Measurements from ENCODE around the gene HK1.
"Not testable (repeated sequence)": the region's sequence is repeated elsewhere in the genome, so short reads cannot be mapped to it uniquely, and the experiment has no call there.

Gene HK1

DNA sequence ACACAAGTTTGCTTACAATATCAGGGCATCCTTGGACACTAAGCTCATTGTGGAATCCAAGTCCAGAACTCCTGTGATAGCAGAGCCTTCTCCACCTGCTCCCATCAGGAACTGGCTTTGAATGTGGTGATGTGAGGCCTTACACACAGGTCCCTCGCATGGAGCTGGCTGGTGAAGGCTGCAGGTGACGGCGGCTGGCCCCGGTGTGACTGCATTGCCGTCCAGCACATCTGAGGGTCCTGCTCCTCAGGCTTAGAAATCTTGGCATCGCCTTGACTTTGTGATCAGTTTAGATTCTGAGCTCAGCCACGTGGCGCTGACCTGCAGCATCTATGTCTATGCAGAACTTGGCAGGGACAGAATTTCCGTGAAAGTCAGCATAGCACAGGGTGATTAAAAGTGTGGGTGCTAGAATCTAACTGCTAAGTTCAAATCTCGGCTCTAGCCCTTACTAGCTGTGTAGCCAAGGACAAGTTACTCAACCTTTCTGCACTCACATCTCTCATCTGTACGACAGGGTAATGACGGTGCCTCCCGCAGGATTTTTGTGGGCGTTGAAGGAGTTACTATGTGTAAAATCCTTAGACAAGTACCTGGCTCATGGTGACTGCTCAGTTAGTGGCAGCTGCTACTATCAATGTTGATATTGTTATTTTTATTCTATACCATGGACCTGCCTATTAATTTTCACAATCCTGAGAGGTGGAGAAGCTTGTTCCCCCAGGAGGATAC lies 31.5 kb upstream of the HK1 start:
- no peak overlapping the region for H3K4me3 Mint-ChIP-seq
- ATAC-seq, result no peak
- H3K9me3 Mint-ChIP-seq, result no peaks in the 10 kb centered on the region
- no peaks in the 10 kb centered on the region for H3K36me3 Mint-ChIP-seq
- no peak overlapping the region for H3K27ac Mint-ChIP-seq
- H3K4me1 Mint-ChIP-seq, result no peaks in the 10 kb centered on the region
- H3K27me3 Mint-ChIP-seq, result no peaks in the 10 kb centered on the region

DNA sequence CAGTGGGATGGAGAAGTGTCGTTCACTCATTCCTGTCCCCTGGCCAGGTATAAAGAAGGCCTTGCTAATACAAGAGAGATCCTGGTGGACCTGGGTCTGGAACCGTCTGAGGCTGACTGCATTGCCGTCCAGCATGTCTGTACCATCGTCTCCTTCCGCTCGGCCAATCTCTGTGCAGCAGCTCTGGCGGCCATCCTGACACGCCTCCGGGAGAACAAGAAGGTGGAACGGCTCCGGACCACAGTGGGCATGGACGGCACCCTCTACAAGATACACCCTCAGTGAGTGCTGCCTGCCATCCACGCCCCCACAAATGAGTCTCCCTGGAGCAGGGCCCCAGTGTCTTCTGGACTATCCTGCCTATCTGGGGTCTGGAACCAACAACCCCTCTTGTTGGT lies 31.0 kb upstream of the HK1 start:
- Mint-ChIP-seq H3K27me3 (no peaks in the 10 kb centered on the region), H3K36me3 (no peaks in the 10 kb centered on the region), H3K27ac (no peak overlapping the region), H3K4me1 (no peaks in the 10 kb centered on the region), H3K4me3 (no peak overlapping the region), H3K9me3 (no peaks in the 10 kb centered on the region)
- no peak for ATAC-seq

DNA sequence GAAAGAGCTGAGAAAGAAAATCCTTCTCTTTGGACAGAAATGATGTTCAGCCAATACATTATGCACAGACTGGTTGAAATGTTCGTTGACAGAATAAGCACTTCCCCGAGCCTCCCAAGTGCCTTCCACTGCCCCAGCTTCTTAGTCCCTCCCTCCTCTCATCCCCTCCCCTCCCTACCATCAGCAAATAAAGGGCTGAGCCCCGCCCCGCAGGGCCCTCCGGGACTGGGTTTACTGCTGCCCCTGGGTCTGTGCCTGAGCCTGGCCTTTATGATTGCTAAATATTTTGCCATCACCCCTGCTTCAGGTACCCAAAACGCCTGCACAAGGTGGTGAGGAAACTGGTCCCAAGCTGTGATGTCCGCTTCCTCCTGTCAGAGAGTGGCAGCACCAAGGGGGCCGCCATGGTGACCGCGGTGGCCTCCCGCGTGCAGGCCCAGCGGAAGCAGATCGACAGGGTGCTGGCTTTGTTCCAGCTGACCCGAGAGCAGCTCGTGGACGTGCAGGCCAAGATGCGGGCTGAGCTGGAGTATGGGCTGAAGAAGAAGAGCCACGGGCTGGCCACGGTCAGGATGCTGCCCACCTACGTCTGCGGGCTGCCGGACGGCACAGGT lies 30.1 kb upstream of the HK1 start:
- H3K27ac Mint-ChIP-seq, result no peak overlapping the region
- no peak for ATAC-seq
- no peak overlapping the region for H3K4me3 Mint-ChIP-seq
- no peaks in the 10 kb centered on the region for H3K4me1 Mint-ChIP-seq
- H3K9me3 Mint-ChIP-seq, result no peaks in the 10 kb centered on the region
- no peaks in the 10 kb centered on the region for H3K27me3 Mint-ChIP-seq
- H3K36me3 Mint-ChIP-seq, result no peaks in the 10 kb centered on the region

DNA sequence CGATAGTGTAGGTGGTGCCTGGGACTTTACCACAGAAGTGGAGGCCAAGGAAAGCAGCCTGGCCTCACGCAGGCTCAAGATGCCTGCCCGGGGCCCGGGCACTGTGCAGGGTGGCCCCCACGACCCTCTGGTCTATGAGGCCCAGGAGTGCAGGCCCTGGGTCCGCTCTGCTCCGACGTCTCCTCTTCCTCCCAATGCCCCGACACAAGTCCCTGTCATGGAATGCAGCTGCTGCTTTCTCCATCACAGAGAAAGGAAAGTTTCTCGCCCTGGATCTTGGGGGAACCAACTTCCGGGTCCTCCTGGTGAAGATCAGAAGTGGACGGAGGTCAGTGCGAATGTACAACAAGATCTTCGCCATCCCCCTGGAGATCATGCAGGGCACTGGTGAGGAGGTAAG lies 28.3 kb upstream of the HK1 start:
- ATAC-seq, result no peak
- Mint-ChIP-seq H3K27me3 (no peaks in the 10 kb centered on the region), H3K36me3 (no peaks in the 10 kb centered on the region), H3K9me3 (no peaks in the 10 kb centered on the region), H3K4me1 (no peaks in the 10 kb centered on the region), H3K4me3 (no peak overlapping the region), H3K27ac (no peak overlapping the region)

DNA sequence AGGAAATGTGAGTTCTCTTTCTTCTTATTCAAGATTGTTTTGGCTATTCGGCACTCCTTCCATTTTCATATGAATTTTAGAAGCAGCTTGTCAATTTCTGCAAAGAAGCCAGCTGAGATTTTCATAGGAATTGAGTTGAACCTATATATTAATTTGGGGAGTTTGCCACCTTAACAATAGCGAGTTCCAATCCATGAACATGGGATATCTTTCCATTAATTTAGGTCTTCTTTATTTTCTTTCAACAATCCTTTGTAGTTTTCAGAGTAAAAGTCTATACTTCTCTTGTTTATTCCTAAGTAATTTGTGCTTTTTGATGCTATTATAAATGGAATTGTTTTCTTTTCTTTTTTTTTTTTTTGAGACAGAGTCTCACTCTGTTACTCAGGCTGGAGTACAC lies 26.9 kb upstream of the HK1 start:
- not testable (repeated sequence) for H3K36me3 Mint-ChIP-seq, H3K4me1 Mint-ChIP-seq, H3K27ac Mint-ChIP-seq, H3K4me3 Mint-ChIP-seq, H3K27me3 Mint-ChIP-seq, H3K9me3 Mint-ChIP-seq, ATAC-seq

DNA sequence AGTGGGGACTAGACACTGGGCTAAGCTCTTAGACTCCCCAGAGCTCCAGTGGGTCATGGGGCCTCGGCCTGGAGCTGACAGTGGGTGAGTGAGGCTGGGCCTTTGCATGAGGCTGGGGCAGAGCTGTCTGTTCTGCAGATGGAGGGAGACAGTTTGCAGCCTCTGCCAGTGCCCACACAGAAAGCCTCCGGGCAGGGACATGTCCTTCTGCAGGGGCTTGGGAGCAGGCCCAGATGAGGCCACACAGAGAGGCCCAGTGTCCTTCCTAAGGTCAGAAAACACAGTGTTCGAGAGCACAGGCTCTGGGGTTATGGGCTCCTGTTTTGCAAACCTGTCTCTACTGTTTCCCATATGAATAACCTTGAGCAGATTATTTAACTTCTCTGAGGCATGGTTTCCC lies 25.1 kb upstream of the HK1 start:
- ATAC-seq, result no peak
- Mint-ChIP-seq H3K27me3 (no peaks in the 10 kb centered on the region), H3K36me3 (no peaks in the 10 kb centered on the region), H3K4me1 (no peaks in the 10 kb centered on the region), H3K9me3 (no peaks in the 10 kb centered on the region), H3K4me3 (no peak overlapping the region), H3K27ac (no peak overlapping the region)

DNA sequence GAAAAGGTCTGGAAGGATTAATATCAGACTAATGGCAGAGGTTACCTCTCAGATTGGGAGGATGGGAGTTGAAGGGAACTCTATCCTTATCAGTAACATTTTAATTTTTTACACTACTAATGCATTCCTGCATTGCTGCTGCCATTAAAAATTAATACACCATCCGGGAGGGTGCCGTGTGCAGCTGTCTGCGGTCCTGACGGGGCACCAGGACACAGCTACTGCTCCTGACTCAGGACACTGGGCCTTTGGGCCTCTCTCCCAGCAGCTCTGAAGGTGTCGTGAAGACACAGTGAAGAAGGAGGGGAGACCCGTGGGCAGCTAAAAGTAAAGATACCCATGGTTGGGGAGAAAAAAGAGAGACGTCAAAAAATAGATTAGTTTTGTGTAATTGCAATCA lies 23.4 kb upstream of the HK1 start:
- Mint-ChIP-seq H3K9me3 (peaks cover 10% of the 10 kb centered on the region), H3K4me1 (no peaks in the 10 kb centered on the region), H3K36me3 (no peaks in the 10 kb centered on the region), H3K4me3 (no peak overlapping the region), H3K27ac (no peak overlapping the region), H3K27me3 (no peaks in the 10 kb centered on the region)
- no peak for ATAC-seq

DNA sequence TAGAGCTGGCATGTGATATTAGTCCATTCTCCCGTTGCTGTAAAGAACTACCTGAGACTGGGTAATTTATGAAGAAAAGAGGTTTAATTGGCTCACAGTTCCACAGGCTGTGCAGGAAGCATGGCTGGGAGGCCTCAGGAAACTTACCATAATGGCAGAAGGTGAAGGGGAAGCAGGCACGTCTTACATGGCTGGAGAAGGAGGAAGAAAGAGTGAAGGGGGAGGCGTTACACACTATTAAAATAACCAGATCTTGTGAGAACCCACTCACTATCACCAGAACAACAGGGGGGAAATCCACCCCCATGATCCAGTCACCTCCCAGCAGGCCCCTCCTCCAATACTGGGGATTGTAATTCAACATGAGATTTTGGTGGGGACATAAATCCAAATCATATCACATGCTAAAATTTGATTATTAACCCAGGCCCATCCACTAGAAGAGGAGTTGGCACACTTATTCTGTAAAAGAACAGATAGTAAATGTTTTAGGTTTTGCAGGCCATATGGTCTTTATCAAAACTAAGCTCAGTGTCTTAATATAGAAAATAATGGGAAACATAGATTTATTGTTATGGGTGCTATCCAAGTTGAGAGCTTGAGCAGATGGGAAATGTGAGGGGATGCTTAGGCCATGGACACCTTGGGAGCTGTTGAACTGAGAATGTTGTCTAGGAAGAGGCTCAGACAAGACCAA lies 18.6 kb upstream of the HK1 start:
- Mint-ChIP-seq H3K27me3 (no peaks in the 10 kb centered on the region), H3K27ac (no peak overlapping the region), H3K4me3 (no peak overlapping the region), H3K4me1 (peaks cover 9% of the 10 kb centered on the region), H3K9me3 (peaks cover 12% of the 10 kb centered on the region), H3K36me3 (no peaks in the 10 kb centered on the region)
- no peak for ATAC-seq

DNA sequence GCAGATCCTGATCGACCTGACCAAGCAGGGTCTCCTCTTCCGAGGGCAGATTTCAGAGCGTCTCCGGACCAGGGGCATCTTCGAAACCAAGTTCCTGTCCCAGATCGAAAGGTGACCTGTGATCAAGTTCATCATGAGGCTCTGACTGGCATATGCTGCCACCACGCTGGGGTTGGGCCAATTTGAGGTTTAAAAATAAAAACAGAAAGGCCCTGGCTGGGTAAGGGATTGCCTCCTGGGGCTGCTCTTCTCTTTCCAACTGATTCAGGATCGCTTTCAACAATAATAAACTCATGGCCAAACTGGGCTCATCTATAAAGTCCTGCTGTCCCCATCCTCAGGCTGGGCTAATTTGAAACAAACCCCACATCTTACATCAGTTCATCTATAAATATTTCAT lies 17.1 kb upstream of the HK1 start:
- Mint-ChIP-seq H3K36me3 (no peaks in the 10 kb centered on the region), H3K27me3 (no peaks in the 10 kb centered on the region), H3K9me3 (peaks cover 12% of the 10 kb centered on the region), H3K4me1 (peaks cover 9% of the 10 kb centered on the region), H3K27ac (no peak overlapping the region), H3K4me3 (no peak overlapping the region)
- ATAC-seq, result no peak

DNA sequence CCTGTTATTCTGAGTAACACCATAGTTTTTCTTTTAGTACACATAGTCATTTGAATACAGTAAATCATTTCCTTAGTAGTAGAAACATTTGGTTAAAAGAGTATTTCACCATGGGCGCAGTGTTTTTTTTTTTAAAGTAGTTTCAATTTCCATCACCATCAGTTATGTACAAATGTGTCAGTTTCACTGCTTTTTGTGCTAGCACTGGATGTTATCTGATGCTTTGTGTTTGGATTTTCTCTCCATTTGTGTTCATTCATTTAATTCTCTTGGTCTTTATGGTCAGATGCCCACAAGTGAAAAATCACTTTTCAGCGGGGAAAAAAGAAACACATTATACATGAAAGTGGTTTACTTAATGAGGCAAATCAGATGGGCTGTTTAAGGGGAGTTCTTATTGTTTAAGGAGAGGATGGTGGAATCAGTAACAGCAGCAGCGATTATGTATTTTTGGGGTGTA lies 16.0 kb upstream of the HK1 start:
- ATAC-seq, result no peak
- Mint-ChIP-seq H3K4me1 (peaks cover 9% of the 10 kb centered on the region), H3K4me3 (no peak overlapping the region), H3K9me3 (peaks cover 12% of the 10 kb centered on the region), H3K27ac (peak overlapping the region; percentile 43), H3K27me3 (no peaks in the 10 kb centered on the region), H3K36me3 (no peaks in the 10 kb centered on the region)

DNA sequence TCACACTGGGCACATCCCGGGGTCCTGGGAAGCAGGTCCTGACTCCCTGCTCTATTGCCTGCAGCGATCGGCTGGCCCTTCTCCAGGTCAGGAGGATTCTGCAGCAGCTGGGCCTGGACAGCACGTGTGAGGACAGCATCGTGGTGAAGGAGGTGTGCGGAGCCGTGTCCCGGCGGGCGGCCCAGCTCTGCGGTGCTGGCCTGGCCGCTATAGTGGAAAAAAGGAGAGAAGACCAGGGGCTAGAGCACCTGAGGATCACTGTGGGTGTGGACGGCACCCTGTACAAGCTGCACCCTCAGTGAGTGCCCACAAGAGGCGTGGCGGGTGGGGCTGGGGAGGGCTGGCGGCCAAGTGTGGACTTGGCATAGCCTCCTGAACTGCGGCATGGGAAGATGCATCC lies 12.8 kb upstream of the HK1 start:
- Mint-ChIP-seq H3K36me3 (no peaks in the 10 kb centered on the region), H3K4me3 (no peak overlapping the region), H3K9me3 (no peaks in the 10 kb centered on the region), H3K27ac (no peak overlapping the region), H3K4me1 (peaks cover 9% of the 10 kb centered on the region), H3K27me3 (peaks cover 6% of the 10 kb centered on the region)
- no peak for ATAC-seq

DNA sequence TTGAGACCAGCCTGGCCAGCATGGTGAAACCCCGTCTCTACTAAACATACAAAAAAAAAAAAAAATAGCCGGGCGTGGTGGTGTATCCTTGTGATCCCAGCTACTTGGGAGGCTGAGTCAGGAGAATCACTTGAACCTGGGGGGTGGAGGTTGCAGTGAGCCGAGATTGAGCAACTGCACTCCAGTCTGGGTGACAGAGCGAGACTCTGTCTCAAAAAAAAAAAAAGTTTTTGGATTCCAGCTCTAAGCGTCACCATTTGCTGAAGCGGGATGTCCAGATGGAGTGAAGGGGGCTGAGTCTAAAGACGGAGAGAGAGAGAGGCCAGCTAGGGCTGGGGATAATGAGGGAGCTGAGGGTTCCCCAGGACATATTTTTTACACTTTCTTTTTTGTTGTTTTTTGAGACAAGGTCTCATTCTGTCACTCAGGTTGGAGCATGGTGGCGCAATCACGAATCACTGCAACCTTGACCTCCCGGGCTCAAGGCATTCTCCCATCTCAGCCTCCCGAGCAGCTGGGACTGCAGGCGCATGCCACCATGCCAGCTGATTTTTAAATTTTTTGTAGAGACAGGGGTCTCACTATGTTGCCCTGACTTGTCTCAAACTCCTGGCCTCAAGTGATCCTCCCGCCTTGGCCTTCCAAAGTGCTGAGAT lies 9.4 kb upstream of the HK1 start:
- H3K27ac Mint-ChIP-seq, result no peak overlapping the region
- H3K9me3 Mint-ChIP-seq, result no peaks in the 10 kb centered on the region
- peaks cover 6% of the 10 kb centered on the region for H3K27me3 Mint-ChIP-seq
- no peaks in the 10 kb centered on the region for H3K36me3 Mint-ChIP-seq
- no peak overlapping the region for H3K4me3 Mint-ChIP-seq
- no peaks in the 10 kb centered on the region for H3K4me1 Mint-ChIP-seq
- ATAC-seq, result no peak

DNA sequence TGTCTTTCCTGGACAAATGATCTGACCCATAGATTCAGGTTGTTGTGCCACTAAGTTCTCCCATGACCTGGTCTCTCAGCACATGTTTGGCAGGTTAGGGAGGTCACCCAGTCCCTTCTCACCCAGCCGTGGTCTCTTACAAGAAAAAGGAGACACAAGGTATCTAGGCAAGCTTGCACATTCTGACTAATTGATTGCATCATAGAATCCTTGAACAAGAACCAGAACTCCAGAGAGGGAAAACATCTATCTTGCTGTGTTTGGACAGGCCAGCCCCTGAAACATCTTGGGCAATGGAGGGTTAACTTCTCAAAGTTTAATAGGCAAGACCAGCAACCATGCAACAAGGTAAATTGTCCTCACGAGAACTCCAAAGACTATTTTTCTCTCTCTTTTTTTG lies 8.5 kb upstream of the HK1 start:
- H3K4me1 Mint-ChIP-seq, result no peaks in the 10 kb centered on the region
- no peaks in the 10 kb centered on the region for H3K9me3 Mint-ChIP-seq
- no peak overlapping the region for H3K4me3 Mint-ChIP-seq
- peaks cover 6% of the 10 kb centered on the region for H3K27me3 Mint-ChIP-seq
- no peaks in the 10 kb centered on the region for H3K36me3 Mint-ChIP-seq
- ATAC-seq, result no peak
- H3K27ac Mint-ChIP-seq, result no peak overlapping the region

DNA sequence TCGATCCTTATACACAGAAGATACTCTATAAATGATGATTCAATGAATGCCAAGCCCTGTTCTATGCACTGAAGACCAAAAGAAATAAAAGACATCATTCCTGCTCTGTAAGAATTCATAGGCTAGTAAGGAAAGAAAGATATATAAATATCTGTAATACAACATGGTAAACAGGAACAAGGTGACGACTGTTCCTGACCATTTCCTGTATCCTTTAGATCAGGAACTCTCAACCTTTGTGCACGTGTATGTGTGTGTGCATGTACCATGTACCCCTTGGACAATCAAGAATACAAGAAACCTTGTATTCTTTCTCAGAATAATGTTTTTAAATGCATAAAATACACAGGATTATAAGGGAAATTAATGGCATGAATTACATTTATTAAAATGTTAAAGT lies 7.3 kb upstream of the HK1 start:
- no peaks in the 10 kb centered on the region for H3K4me1 Mint-ChIP-seq
- peaks cover 6% of the 10 kb centered on the region for H3K27me3 Mint-ChIP-seq

DNA sequence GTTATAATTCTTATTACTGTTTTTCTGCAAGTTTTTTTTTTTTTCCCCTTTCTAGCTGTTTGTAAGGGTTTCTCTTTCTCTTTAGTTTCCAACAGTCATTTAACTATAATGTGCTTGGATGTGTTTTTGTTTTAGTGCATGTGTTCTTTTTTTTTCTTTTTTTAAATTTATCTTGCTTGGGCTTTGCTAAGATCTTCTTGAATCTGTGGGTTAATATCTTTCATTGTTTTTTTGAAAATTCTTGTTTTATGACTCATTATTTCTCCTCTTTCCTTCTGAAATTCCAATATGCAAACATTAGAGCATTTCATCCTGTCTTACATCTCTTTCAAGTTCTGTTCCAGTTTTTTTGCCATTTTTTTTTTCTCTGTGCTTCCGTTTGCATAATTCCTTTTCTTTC lies 5.7 kb upstream of the HK1 start:
- Mint-ChIP-seq H3K4me3 (no peak overlapping the region), H3K9me3 (no peaks in the 10 kb centered on the region), H3K27me3 (peaks cover 6% of the 10 kb centered on the region), H3K27ac (no peak overlapping the region), H3K36me3 (no peaks in the 10 kb centered on the region), H3K4me1 (no peaks in the 10 kb centered on the region)
- ATAC-seq, result no peak

More for the DNA sequence above, 7.3 kb upstream of the HK1 start:
- no peak overlapping the region for H3K4me3 Mint-ChIP-seq
- H3K27ac Mint-ChIP-seq, result no peak overlapping the region
- no peak for ATAC-seq
- H3K36me3 Mint-ChIP-seq, result no peaks in the 10 kb centered on the region
- H3K9me3 Mint-ChIP-seq, result no peaks in the 10 kb centered on the region

All from stimulated activated memory B cell treated with anti-CD40 and anti-IgM and Interleukin-4, amounts not matched to agents 10 μg/mL and 1 μg/mL and 100 μg/mL, for 72 hours (primary cell).